ENCODE results near the gene BMP6. TPM values are rescaled to one million over a fixed set of nuclear protein-coding genes. Genes with fewer than 3 reads are reported as not detected.

The BMP6 gene
- total RNA-seq, 1 experiment from 2014 or later, result 1.6 TPM

DNA sequence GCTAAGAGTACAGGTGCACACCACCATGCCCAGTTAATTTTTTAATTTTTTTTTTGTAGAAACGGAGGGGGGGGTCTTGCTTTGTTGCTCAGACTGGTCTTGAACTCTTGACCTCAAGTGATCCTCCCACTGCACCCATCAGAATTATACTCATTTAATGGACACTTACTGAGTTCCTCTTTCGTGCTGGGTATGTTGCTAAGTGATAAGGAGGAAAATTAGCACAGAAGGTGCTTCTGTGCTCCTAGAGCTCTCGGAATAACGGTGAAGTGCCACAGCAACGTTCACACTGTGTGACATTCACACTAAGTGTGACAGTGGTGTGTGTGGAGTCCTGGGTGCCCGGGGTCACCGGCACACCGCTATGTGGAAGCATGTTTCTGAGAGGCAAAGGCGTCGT, 32.1 kb upstream of the BMP6 start:
- ChIA-PET CTCF (no interaction called here), POLR2A (no interaction called here)
- H3K27me3 ChIP-seq (ENCODE audit: insufficient read depth, low read length), result no peaks in the 10 kb centered on the region

DNA sequence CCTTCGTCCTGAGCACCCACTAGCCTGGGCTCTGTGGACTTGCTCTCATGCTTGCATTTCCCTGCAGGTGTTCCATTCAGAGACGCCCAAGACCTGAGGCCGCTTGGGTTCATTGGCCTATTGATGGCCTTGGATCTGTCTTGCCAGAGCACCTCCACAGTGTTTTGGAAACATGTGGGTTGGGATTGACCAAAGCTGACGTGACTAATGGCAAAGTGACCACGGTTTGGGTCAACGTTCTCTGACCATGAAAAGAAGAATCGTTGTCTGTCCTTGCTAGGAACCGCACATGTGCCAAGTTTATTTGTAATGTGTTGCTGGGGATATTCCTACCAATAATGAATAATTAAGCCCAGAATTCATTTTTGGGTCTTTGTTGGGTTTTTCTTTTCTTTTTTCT, 29.8 kb upstream of the BMP6 start:
- TF ChIP-seq JUND (IDR thresholded peaks at IDR 0.05), result no peak
- TF ChIP-seq POLR2AphosphoS5 (IDR thresholded peaks at IDR 0.05; ENCODE audit: low read depth, low read length), result no peak
- TF ChIP-seq, protein P1, sequence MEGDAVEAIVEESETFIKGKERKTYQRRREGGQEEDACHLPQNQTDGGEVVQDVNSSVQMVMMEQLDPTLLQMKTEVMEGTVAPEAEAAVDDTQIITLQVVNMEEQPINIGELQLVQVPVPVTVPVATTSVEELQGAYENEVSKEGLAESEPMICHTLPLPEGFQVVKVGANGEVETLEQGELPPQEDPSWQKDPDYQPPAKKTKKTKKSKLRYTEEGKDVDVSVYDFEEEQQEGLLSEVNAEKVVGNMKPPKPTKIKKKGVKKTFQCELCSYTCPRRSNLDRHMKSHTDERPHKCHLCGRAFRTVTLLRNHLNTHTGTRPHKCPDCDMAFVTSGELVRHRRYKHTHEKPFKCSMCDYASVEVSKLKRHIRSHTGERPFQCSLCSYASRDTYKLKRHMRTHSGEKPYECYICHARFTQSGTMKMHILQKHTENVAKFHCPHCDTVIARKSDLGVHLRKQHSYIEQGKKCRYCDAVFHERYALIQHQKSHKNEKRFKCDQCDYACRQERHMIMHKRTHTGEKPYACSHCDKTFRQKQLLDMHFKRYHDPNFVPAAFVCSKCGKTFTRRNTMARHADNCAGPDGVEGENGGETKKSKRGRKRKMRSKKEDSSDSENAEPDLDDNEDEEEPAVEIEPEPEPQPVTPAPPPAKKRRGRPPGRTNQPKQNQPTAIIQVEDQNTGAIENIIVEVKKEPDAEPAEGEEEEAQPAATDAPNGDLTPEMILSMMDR (IDR thresholded peaks at IDR 0.05 in 2 of 3, conservative IDR thresholded peaks at IDR 0.05 in 1 of 3; ENCODE audit: borderline replicate concordance in 1 of 3, insufficient read depth in 1 of 3, low read depth in 2 of 3, low read length in 2 of 3), result no peak
- TF ChIP-seq, protein P2, sequence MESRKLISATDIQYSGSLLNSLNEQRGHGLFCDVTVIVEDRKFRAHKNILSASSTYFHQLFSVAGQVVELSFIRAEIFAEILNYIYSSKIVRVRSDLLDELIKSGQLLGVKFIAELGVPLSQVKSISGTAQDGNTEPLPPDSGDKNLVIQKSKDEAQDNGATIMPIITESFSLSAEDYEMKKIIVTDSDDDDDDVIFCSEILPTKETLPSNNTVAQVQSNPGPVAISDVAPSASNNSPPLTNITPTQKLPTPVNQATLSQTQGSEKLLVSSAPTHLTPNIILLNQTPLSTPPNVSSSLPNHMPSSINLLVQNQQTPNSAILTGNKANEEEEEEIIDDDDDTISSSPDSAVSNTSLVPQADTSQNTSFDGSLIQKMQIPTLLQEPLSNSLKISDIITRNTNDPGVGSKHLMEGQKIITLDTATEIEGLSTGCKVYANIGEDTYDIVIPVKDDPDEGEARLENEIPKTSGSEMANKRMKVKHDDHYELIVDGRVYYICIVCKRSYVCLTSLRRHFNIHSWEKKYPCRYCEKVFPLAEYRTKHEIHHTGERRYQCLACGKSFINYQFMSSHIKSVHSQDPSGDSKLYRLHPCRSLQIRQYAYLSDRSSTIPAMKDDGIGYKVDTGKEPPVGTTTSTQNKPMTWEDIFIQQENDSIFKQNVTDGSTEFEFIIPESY (IDR thresholded peaks at IDR 0.05; ENCODE audit: extremely low read depth, insufficient replicate concordance, low read length), result no peak
- no peak for TF ChIP-seq POLR2A (IDR thresholded peaks at IDR 0.05; ENCODE audit: borderline replicate concordance, extremely low read depth, insufficient read depth, insufficient read length)
- no peak for TF ChIP-seq SRF (IDR thresholded peaks at IDR 0.05; ENCODE audit: low read depth)
- no peak for TF ChIP-seq RAD21 (IDR thresholded peaks at IDR 0.05; ENCODE audit: low read depth)
- TF ChIP-seq SIN3A (IDR thresholded peaks at IDR 0.05; ENCODE audit: low read depth), result no peak
- no peak for TF ChIP-seq EZH2phosphoT487 (IDR thresholded peaks at IDR 0.05; ENCODE audit: borderline replicate concordance)
- TF ChIP-seq TCF7L2 (IDR thresholded peaks at IDR 0.05; ENCODE audit: borderline replicate concordance, extremely low read depth, insufficient read depth, insufficient read length), result no peak
- no peak for TF ChIP-seq EZH2 (IDR thresholded peaks at IDR 0.05)
- no peak for TF ChIP-seq FOSL1 (IDR thresholded peaks at IDR 0.05; ENCODE audit: low read depth)
- no peak for TF ChIP-seq ZFX (IDR thresholded peaks at IDR 0.05)
- TF ChIP-seq EGR1 (IDR thresholded peaks at IDR 0.05; ENCODE audit: low read depth), result no peak
- TF ChIP-seq CEBPB (IDR thresholded peaks at IDR 0.05; ENCODE audit: low read depth), result no peak
- no peak for TF ChIP-seq SP1 (IDR thresholded peaks at IDR 0.05; ENCODE audit: low read depth)
- TF ChIP-seq ELF1 (IDR thresholded peaks at IDR 0.05; ENCODE audit: borderline replicate concordance, low read depth), result no peak
- TF ChIP-seq ZNF274 (IDR thresholded peaks at IDR 0.05; ENCODE audit: low read depth, low read length), result no peak
- TF ChIP-seq, protein P3, sequence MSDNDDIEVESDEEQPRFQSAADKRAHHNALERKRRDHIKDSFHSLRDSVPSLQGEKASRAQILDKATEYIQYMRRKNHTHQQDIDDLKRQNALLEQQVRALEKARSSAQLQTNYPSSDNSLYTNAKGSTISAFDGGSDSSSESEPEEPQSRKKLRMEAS (IDR thresholded peaks at IDR 0.05), result no peak
- DNase-seq (ENCODE audit: low read depth, low spot score), result no peak
- no peaks in the 10 kb centered on the region for H3K9me2 ChIP-seq (ENCODE audit: insufficient read depth)
- ChIA-PET CTCF (no interaction called here), POLR2A (no interaction called here), RAD21 (ENCODE audit: low non-redundant PET in 1 of 2, low total read pairs in 2 of 2, uncharacterized antibody in 2 of 2, unreplicated experiment in 2 of 2) (no interaction called here)
- H3K9me3 ChIP-seq (ENCODE audit: control insufficient read depth in 1 of 2, insufficient read depth in 1 of 2, low read depth in 1 of 2, low read length in 2 of 2), result no peaks in the 10 kb centered on the region
- no TSS peak for BruUV-seq (replicated peaks)
- no peaks in the 10 kb centered on the region for H3K79me2 ChIP-seq (ENCODE audit: insufficient read depth, low read length)
- no peaks in the 10 kb centered on the region for H4K20me1 ChIP-seq (ENCODE audit: insufficient read depth)
- H3K4me1 ChIP-seq (ENCODE audit: control insufficient read depth in 1 of 2, insufficient read depth in 2 of 2, low read length in 2 of 2), result peaks cover 9 to 33% of the 10 kb centered on the region in 2 experiments
- H3K4me3 ChIP-seq (replicated peaks in 1 of 2; ENCODE audit: low read depth in 1 of 2, low read length in 2 of 2), result no peak overlapping the region
- no peak overlapping the region for H3K9ac ChIP-seq (ENCODE audit: low read length)
- intact Hi-C loops (cut with micrococcal nuclease), result no loop called here
- ATAC-seq, result no peak
- H3K27me3 ChIP-seq (ENCODE audit: insufficient read depth, low read length), result no peaks in the 10 kb centered on the region
- H2AFZ ChIP-seq (ENCODE audit: low read depth, low read length, poor library complexity, severe bottlenecking), result no peak overlapping the region
- H3K4me2 ChIP-seq (ENCODE audit: low read length), result no peak overlapping the region
- H3K27ac ChIP-seq (ENCODE audit: low read depth, low read length), result no peak overlapping the region
- H3K36me3 ChIP-seq (ENCODE audit: control insufficient read depth in 1 of 2, insufficient read depth in 2 of 2, low read length in 2 of 2), result no peaks in the 10 kb centered on the region

More for the DNA sequence above, 32.1 kb upstream of the BMP6 start:
- H4K20me1 ChIP-seq (ENCODE audit: insufficient read depth), result no peaks in the 10 kb centered on the region
- intact Hi-C loops (cut with micrococcal nuclease), result no loop called here
- H2AFZ ChIP-seq (ENCODE audit: low read depth, low read length, poor library complexity, severe bottlenecking), result no peak overlapping the region
- DNase-seq (ENCODE audit: low read depth, low spot score) (no peak), ATAC-seq (no peak)
- no peaks in the 10 kb centered on the region for H3K9me3 ChIP-seq (ENCODE audit: control insufficient read depth in 1 of 2, insufficient read depth in 1 of 2, low read depth in 1 of 2, low read length in 2 of 2)
- no peaks in the 10 kb centered on the region for H3K79me2 ChIP-seq (ENCODE audit: insufficient read depth, low read length)
- H3K9me2 ChIP-seq (ENCODE audit: insufficient read depth), result no peaks in the 10 kb centered on the region
- H3K27ac ChIP-seq (ENCODE audit: low read depth, low read length), result no peak overlapping the region
- no TSS peak for BruUV-seq (replicated peaks)
- RAD21 ChIA-PET (ENCODE audit: low non-redundant PET in 1 of 2, low total read pairs in 2 of 2, uncharacterized antibody in 2 of 2, unreplicated experiment in 2 of 2), result no interaction called here
- peaks cover 14 to 38% of the 10 kb centered on the region in 2 experiments for H3K4me1 ChIP-seq (ENCODE audit: control insufficient read depth in 1 of 2, insufficient read depth in 2 of 2, low read length in 2 of 2)
- no peaks in the 10 kb centered on the region for H3K36me3 ChIP-seq (ENCODE audit: control insufficient read depth in 1 of 2, insufficient read depth in 2 of 2, low read length in 2 of 2)
- no peak overlapping the region for H3K4me3 ChIP-seq (replicated peaks in 1 of 2; ENCODE audit: low read depth in 1 of 2, low read length in 2 of 2)
- TF ChIP-seq ZFX (IDR thresholded peaks at IDR 0.05), result no peak
- H3K4me2 ChIP-seq (ENCODE audit: low read length), result no peak overlapping the region
- H3K9ac ChIP-seq (ENCODE audit: low read length), result no peak overlapping the region

All from HCT116 (cell line).